WERI-Rb-1 (cell line): ENCODE measurements around the gene TMEM51.

Experiments used
- DNase-seq: peaks from one replicate; pipeline ENCODE4 v3.0.0-alpha.2; 2020
- H3K27ac ChIP-seq: fragments of 250-450 bp; sonication (Bioruptor Pico); 2 replicates; pipeline ENCODE4 v1.5.1; 2020; ENCODE audit warnings: mild to moderate bottlenecking, moderate library complexity
- H3K27me3 ChIP-seq: fragments of 250-450 bp; sonication (Bioruptor Pico); 2 replicates; pipeline ENCODE4 v1.5.1; 2021; ENCODE audit warnings: mild to moderate bottlenecking, low read depth, moderate library complexity; ENCODE audit not compliant: insufficient read depth, severe bottlenecking
- H3K36me3 ChIP-seq: fragments of 250-450 bp; sonication (Bioruptor Pico); 2 replicates; pipeline ENCODE4 v1.5.1; 2020; ENCODE audit warnings: mild to moderate bottlenecking, moderate library complexity
- H3K4me3 ChIP-seq: 2 replicates; pipeline ENCODE4 v1.5.1; 2011; ENCODE audit warnings: low read depth, mild to moderate bottlenecking, control low read depth, low read length
- H3K9me3 ChIP-seq: fragments of 250-450 bp; sonication (Bioruptor Pico); 2 replicates; pipeline ENCODE4 v1.5.1; 2021; ENCODE audit warnings: mild to moderate bottlenecking, moderate library complexity; ENCODE audit not compliant: severe bottlenecking
- TF ChIP-seq, protein P1 (sequence below): IDR thresholded peaks from 2 replicates; pipeline ENCODE4 v1.5.1; 2011; ENCODE audit warnings: low read depth, mild to moderate bottlenecking, control low read depth, inconsistent platforms, low read length

TMEM51 gene

DNA sequence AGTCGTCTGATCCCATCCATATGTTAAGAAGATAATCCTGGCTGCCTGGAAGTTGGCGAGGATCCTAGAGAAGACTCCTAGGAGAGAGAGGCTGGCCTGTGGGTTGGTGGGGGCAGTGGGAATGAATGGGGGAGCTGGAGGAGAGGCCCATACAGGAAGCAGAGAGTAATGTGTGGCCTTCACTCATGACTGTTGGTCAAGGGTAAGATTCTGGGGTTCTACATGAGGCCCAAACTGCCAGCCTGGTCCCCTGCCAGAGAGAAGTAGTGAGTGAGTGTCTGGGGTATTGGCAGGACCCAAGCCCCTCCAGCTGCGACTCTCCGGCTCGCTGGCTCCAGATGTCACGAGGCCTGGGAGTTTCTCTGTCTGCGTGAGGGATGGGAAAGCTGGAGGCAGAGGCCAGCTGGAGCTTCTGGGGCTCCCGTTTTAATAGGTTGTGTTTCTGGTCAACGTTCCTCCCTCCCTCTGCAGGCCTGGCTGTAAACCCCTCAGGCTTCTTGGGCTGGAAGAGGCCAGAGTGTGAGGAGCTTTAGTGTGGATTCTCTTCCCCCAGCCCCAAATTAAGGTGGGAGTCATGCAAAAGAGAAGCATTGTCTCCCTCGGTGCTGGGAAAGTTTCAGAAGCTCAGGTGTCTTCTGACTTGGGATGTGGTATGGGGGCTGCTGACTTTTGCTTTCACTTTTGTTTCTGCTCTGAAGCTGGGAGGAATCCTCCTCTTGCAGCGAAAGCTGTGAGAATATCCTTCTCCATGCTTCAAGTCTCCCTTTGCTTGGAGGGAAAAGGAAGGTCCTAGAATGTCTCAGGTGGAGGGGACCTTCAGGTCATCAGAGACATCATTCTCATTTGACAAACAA lies 2.6 kb downstream of the TMEM51 start:
- H3K9me3 ChIP-seq, result no peaks in the 10 kb centered on the region
- peaks cover 12% of the 10 kb centered on the region for H3K36me3 ChIP-seq
- no peaks in the 10 kb centered on the region for H3K27me3 ChIP-seq
- no peak overlapping the region for H3K4me3 ChIP-seq
- peak overlapping the region; percentile 74 for H3K27ac ChIP-seq
- TF ChIP-seq, protein P1, sequence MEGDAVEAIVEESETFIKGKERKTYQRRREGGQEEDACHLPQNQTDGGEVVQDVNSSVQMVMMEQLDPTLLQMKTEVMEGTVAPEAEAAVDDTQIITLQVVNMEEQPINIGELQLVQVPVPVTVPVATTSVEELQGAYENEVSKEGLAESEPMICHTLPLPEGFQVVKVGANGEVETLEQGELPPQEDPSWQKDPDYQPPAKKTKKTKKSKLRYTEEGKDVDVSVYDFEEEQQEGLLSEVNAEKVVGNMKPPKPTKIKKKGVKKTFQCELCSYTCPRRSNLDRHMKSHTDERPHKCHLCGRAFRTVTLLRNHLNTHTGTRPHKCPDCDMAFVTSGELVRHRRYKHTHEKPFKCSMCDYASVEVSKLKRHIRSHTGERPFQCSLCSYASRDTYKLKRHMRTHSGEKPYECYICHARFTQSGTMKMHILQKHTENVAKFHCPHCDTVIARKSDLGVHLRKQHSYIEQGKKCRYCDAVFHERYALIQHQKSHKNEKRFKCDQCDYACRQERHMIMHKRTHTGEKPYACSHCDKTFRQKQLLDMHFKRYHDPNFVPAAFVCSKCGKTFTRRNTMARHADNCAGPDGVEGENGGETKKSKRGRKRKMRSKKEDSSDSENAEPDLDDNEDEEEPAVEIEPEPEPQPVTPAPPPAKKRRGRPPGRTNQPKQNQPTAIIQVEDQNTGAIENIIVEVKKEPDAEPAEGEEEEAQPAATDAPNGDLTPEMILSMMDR, result no peak
- DNase-seq, result peak; percentile 74

DNA sequence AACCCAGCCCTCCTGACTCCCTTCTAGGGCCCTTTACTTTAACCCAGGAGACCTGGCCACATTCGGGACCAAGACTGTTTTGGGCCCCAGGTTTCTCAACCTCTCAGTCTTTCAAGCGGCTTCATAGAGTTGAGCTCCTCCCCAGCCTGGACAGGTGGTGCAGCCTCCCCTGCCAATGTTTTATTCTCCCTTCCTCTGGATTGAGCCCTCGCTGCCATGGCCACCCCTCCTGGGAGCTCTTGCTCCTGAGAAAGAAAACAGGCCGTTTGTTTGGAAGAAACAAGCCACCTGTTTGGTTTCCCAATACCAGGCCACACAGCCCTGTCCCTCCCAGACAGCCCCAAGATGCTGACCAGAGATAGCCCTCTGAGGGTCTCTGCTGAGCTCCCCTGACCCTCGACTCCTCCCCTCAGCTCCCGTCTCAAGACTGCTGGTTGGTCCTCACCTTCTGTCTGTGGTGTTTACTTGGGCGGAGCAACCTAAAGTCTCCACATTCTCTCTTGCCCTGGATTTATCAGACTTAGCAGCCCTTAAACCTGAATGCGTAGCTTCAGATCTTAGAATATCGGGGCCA lies 3.3 kb downstream of the TMEM51 start:
- H3K36me3 ChIP-seq, result peaks cover 12% of the 10 kb centered on the region
- no peaks in the 10 kb centered on the region for H3K9me3 ChIP-seq
- peak; percentile 54 for DNase-seq
- no peaks in the 10 kb centered on the region for H3K27me3 ChIP-seq
- H3K4me3 ChIP-seq, result no peak overlapping the region
- TF ChIP-seq, protein P1, result no peak
- H3K27ac ChIP-seq, result peak overlapping the region; percentile 74

DNA sequence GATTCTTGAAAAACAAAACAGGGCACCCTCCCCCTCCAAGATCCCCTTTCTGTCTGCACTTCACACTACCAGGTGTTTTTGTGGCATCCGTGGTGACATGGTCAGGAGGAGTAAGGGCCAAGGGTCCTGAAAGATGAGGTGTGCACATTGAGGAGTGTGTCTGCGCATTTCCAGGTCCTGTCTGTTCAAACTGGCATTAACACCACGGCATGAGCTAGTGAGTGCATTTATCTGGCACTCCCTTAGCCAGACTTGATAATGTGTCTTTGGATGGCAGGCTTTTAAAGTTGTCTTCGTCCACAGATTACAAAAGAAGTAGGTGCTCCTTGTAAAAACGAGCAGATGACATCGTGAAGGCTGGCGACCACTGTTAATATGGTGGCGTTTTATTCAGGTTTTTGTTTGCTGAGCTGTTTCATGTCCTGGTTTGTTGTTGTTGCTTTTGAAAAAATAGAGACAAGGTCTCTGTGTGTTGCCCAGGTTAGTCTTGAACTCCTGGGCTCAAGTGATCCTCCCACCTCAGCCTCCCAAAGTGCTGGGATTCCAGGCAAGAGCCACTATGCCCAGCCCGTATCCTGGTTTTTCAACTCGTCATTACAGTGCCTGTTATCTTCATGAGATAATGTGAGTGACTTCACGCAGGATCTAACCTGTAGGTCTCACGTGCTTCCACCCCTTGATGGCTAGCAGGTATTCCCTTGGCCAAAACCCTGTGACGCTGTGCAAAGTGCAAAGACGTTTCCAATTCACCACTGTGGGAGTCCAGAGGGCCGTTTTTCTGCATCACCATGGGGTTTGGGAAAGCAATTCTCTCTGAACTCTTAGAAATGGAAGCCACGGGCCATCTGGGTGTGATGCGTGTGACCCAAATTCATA lies 4.2 kb downstream of the TMEM51 start:
- Histone ChIP-seq H3K27ac (peak overlapping the region; percentile 74), H3K9me3 (no peaks in the 10 kb centered on the region), H3K27me3 (no peaks in the 10 kb centered on the region), H3K36me3 (peaks cover 12% of the 10 kb centered on the region), H3K4me3 (no peak overlapping the region)
- TF ChIP-seq, protein P1, result no peak
- no peak for DNase-seq

DNA sequence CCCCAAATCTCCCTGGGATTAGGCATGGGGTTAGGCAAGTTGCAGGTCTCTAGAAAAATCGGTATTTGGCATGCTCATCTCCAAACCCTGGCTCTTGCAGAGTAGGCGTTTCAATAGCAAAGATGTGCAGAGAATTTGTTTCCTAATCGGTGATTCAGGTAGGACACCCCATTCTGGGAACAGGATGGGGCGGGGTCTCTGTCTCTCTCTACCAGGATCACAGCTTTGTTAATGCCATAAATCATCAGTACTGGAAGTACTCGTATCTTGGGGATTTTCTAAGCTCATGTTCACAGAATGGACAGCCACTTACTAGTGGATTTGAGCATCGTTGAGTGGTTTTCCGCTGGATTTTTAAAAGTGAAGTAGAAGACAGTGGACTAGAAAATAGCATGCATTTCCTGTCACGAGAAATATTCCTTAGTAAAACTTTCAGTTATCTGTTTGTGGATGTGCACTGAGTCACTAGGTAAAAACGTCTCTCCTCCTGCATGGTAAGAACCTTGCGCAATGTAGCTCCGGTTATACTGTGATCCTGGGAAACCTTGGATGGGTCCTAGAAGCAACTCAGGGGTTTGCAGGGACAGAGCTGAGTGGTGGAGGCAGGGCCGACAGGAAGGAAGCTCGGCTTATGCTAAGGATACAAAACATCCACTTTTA lies 5.1 kb downstream of the TMEM51 start:
- Histone ChIP-seq H3K27ac (no peak overlapping the region), H3K36me3 (peaks cover 12% of the 10 kb centered on the region), H3K27me3 (no peaks in the 10 kb centered on the region), H3K4me3 (no peak overlapping the region), H3K9me3 (no peaks in the 10 kb centered on the region)
- TF ChIP-seq, protein P1, result no peak
- no peak for DNase-seq

DNA sequence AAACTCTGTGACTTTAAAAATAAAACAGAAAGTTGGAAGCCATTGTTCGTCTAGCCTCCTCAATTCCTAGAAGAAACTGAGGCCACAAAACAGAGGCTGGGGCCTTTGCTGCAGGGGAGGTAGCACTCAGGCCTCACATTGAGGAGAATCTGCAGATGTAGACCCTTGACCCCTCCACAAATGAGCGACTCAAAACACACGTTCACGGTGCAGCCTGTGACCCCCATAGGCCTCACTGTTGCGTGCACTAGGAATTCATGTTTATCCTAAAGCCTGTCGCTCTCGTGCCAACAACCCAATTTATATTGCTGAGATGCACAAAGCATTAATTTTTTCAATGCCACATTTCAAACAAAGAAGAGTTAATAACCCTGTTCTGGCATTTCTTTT lies 5.6 kb downstream of the TMEM51 start:
- Histone ChIP-seq H3K27me3 (no peaks in the 10 kb centered on the region), H3K9me3 (no peaks in the 10 kb centered on the region), H3K4me3 (no peak overlapping the region), H3K36me3 (peaks cover 12% of the 10 kb centered on the region), H3K27ac (no peak overlapping the region)
- no peak for DNase-seq
- TF ChIP-seq, protein P1, result no peak
